ENCODE data around the gene DTYMK.
"Not testable (repeated sequence)": the region's sequence is repeated elsewhere in the genome, so short reads cannot be mapped to it uniquely, and the experiment has no call there.

DTYMK gene

GRCh38 chr2:241686650-241687425, at the start of gene DTYMK:
DTYMK (minus strand) TSS chr2:241686815; CDS start chr2:241686783, 32 bp downstream.
- H3K36me3 ChIP-seq (ENCODE audit: control insufficient read depth, insufficient read depth, low read length) = peaks cover 15% of the 10 kb centered on the region
- peak within 1 kb of the TSS; percentile 91 for H3K4me3 ChIP-seq (ENCODE audit: low read depth, low read length)
- H3K9me3 ChIP-seq (ENCODE audit: control insufficient read depth, insufficient read depth, low read length) = no peaks in the 10 kb centered on the region
- peaks cover 5% of the 10 kb centered on the region for H3K4me1 ChIP-seq (ENCODE audit: control insufficient read depth, insufficient read depth, low read length)
- no peaks in the 10 kb centered on the region for H3K27me3 ChIP-seq (ENCODE audit: control insufficient read depth, insufficient read depth, low read length)
- peak within 1 kb of the TSS; percentile 93 for H3K9ac ChIP-seq (ENCODE audit: low read depth, low read length)

GRCh38 chr2:241736111-241736510, 49.5 kb upstream of the DTYMK start:
- peaks cover 6% of the 10 kb centered on the region for H3K27me3 ChIP-seq (ENCODE audit: control insufficient read depth, insufficient read depth, low read length)
- peaks cover 1% of the 10 kb centered on the region for H3K36me3 ChIP-seq (ENCODE audit: control insufficient read depth, insufficient read depth, low read length)
- H3K9ac ChIP-seq (ENCODE audit: low read depth, low read length) = no peak overlapping the region
- H3K4me3 ChIP-seq (ENCODE audit: low read depth, low read length) = no peak overlapping the region
- H3K4me1 ChIP-seq (ENCODE audit: control insufficient read depth, insufficient read depth, low read length) = no peaks in the 10 kb centered on the region
- H3K9me3 ChIP-seq (ENCODE audit: control insufficient read depth, insufficient read depth, low read length) = no peaks in the 10 kb centered on the region

DNA sequence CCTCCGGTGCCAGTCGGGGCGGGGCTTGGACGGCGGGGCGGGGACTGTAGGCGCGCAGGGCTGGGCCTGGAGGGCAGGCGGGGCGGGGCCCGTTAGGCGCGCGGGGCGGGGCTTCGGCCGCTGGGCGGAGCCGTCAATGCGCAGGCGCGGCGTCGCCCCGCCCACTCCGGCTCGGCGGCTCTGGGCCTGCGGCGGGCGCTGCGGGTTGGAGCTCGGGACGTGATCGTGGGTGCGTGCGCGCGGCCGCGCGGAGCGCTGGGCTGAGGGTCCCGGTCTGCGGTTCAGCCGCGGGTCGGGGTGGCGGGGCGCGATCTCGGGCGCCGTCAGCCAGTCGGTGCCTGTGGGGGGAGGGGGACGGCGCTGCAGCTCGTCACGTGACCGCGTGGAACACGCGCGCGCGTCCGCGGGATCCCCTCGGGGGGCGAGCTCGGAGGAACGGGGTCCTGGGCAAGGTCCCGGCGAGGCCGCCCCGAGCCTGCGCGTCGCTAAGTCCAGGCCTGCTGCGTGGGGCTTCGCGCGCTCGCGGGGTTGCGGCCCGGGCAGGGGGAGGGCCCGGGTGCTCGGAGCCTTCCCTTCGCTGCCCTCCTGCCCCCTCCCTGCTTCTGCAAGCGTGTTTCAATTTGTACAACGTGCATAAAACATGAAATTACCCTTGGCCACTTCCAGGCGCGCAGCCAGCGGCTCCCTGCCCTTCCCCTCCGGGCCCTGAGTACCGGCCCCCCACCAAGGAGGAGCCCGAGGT, 48.0 kb upstream of the DTYMK start, which contains the start of gene D2HGDH:
Gene D2HGDH, plus strand, starts transcription at position 164 of the 742 bp plus-strand sequence. CDS start 595 bp downstream, outside the sequence.
- Histone ChIP-seq H3K4me1 (ENCODE audit: control insufficient read depth, insufficient read depth, low read length) (no peaks in the 10 kb centered on the region), H3K4me3 (ENCODE audit: low read depth, low read length) (peak within 1 kb of the TSS; percentile 68), H3K27me3 (ENCODE audit: control insufficient read depth, insufficient read depth, low read length) (peaks cover 6% of the 10 kb centered on the region), H3K36me3 (ENCODE audit: control insufficient read depth, insufficient read depth, low read length) (no peaks in the 10 kb centered on the region), H3K9ac (ENCODE audit: low read depth, low read length) (peak within 1 kb of the TSS; percentile 70), H3K9me3 (ENCODE audit: control insufficient read depth, insufficient read depth, low read length) (no peaks in the 10 kb centered on the region)

DNA sequence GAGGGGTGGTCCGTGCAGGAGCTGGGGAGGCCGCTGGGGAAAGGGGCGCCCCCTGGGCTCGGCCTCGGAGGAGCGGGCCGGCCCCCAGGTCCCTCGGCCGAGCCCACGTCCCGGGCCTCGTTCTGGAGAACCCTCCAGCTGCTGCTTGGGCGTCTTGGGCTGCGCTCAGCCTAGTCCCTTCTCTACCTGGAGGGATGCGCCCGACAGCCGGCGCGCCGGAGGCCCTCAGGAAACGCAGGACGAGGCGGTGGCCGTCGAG, 47.5 kb upstream of the DTYMK start:
- H3K4me1 ChIP-seq (ENCODE audit: control insufficient read depth, insufficient read depth, low read length) = no peaks in the 10 kb centered on the region

DNA sequence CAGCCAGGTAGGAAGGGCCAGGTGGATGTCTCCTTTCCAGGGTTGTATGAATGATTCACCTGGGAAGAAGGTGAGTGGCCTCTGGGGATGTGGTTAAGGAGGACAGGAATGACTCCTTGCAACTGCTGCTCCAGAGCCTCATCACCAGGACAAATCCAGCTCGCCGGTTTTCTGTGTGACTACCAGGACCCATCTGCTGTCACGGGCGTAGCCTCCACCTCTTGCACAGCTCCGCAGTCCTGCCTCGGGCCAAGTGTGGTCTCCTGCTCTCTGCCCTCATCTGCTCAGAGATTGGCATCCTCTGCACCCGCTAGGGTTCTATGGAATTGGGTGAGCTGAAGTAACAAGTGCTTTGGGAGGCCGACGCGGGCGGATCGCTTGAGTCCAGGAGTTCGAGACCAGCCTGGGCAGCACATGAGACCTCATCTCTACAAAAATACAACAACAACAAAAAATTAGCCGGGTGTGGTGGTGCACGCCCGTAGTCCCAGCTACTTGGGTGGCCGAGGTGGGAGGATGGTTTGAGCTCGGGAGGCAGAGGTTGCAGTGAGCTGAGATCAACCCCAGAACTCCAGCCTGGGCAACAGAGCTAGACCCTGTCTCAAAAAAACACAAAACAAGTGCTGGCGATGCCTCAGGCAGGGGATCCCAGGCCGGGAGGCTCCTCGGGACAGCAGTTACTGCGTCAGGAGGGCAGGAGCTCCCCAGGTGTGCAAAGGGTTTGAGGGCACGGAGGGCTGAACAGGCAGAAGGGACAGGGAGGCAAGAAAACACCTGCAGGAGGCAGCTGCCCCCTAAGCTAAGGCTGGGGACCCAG, 47.0 kb upstream of the DTYMK start:
- peak overlapping the region; percentile 56 for H3K4me3 ChIP-seq (ENCODE audit: low read depth, low read length)
- no peaks in the 10 kb centered on the region for H3K9me3 ChIP-seq (ENCODE audit: control insufficient read depth, insufficient read depth, low read length)
- H3K27me3 ChIP-seq (ENCODE audit: control insufficient read depth, insufficient read depth, low read length) = peaks cover 6% of the 10 kb centered on the region
- no peak overlapping the region for H3K9ac ChIP-seq (ENCODE audit: low read depth, low read length)
- no peaks in the 10 kb centered on the region for H3K4me1 ChIP-seq (ENCODE audit: control insufficient read depth, insufficient read depth, low read length)
- H3K36me3 ChIP-seq (ENCODE audit: control insufficient read depth, insufficient read depth, low read length) = no peaks in the 10 kb centered on the region

More for the DNA sequence above, 47.5 kb upstream of the DTYMK start:
- Histone ChIP-seq H3K27me3 (ENCODE audit: control insufficient read depth, insufficient read depth, low read length) (peaks cover 6% of the 10 kb centered on the region), H3K9ac (ENCODE audit: low read depth, low read length) (no peak overlapping the region), H3K36me3 (ENCODE audit: control insufficient read depth, insufficient read depth, low read length) (no peaks in the 10 kb centered on the region), H3K9me3 (ENCODE audit: control insufficient read depth, insufficient read depth, low read length) (no peaks in the 10 kb centered on the region), H3K4me3 (ENCODE audit: low read depth, low read length) (peak overlapping the region; percentile 56)

- H3K27me3 ChIP-seq (ENCODE audit: control insufficient read depth, insufficient read depth, low read length); H3K9me3 ChIP-seq (ENCODE audit: control insufficient read depth, insufficient read depth, low read length); H3K4me1 ChIP-seq (ENCODE audit: control insufficient read depth, insufficient read depth, low read length); H3K36me3 ChIP-seq (ENCODE audit: control insufficient read depth, insufficient read depth, low read length); H3K4me3 ChIP-seq (ENCODE audit: low read depth, low read length); H3K9ac ChIP-seq (ENCODE audit: low read depth, low read length): not testable (repeated sequence)
These were observed 46.0 kb upstream of the DTYMK start for GRCh38 chr2:241732513-241733186.

DNA sequence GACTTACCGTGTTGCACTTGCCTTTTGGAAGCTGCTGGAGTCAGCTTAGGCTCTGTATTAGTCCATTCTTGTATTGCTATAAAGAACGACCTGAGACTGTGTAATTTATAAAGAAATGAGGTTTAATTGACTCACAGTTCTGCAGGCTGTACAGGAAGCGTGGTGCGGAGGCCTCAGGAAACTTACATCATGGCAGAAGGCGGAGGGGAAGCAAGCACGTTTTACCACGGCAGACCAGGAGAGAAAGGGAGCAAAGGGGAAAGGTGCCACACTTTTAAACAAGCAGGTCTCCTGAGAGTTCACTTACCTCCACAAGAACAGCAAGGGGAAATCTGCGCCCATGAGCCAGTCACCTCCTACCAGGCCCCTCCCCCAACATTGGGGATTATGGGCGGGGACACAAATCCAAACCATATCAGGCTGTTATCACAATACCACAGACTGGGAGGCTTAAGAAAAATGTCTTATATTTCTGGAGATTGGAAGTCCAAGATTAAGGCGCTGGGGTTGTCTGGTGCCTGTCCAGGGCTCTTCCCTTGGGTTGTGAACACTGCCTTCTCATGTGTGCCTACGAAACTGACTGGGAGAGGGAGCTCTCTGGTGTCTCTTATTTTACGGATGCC, 44.2 kb upstream of the DTYMK start:
- Histone ChIP-seq H3K4me1 (ENCODE audit: control insufficient read depth, insufficient read depth, low read length) (no peaks in the 10 kb centered on the region), H3K4me3 (ENCODE audit: low read depth, low read length) (no peak overlapping the region), H3K36me3 (ENCODE audit: control insufficient read depth, insufficient read depth, low read length) (peaks cover 2% of the 10 kb centered on the region), H3K9ac (ENCODE audit: low read depth, low read length) (no peak overlapping the region), H3K27me3 (ENCODE audit: control insufficient read depth, insufficient read depth, low read length) (peaks cover 6% of the 10 kb centered on the region), H3K9me3 (ENCODE audit: control insufficient read depth, insufficient read depth, low read length) (no peaks in the 10 kb centered on the region)

- H3K9ac ChIP-seq (ENCODE audit: low read depth, low read length) = no peak overlapping the region
- H3K36me3 ChIP-seq (ENCODE audit: control insufficient read depth, insufficient read depth, low read length) = peaks cover 2% of the 10 kb centered on the region
- no peaks in the 10 kb centered on the region for H3K4me1 ChIP-seq (ENCODE audit: control insufficient read depth, insufficient read depth, low read length)
- H3K4me3 ChIP-seq (ENCODE audit: low read depth, low read length) = no peak overlapping the region
- H3K9me3 ChIP-seq (ENCODE audit: control insufficient read depth, insufficient read depth, low read length) = no peaks in the 10 kb centered on the region
- H3K27me3 ChIP-seq (ENCODE audit: control insufficient read depth, insufficient read depth, low read length) = peaks cover 6% of the 10 kb centered on the region
These were observed 43.3 kb upstream of the DTYMK start for GRCh38 chr2:241729868-241730267.

DNA sequence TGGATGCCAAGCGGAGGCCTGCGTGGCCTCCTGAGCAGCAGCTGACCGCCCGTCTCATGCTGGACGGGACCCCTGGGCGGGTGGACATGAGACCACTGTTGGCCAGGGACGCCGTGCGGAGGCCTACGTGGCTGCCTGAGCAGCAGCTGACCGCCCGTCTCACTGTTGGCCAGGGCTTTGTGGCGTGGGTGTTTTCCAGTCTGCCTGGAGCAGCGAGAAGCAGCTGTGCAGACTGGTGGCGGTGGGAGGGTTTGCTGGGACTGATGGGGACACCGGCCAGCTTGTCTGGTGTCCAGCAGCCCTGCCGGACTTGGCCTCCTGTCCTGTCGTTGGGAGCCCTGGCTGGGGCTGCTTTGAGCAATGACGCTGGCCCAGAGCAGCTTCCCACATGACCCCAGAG, 42.0 kb upstream of the DTYMK start:
- H3K4me1 ChIP-seq (ENCODE audit: control insufficient read depth, insufficient read depth, low read length) = no peaks in the 10 kb centered on the region
- H3K9me3 ChIP-seq (ENCODE audit: control insufficient read depth, insufficient read depth, low read length) = no peaks in the 10 kb centered on the region
- peaks cover 6% of the 10 kb centered on the region for H3K36me3 ChIP-seq (ENCODE audit: control insufficient read depth, insufficient read depth, low read length)
- H3K9ac ChIP-seq (ENCODE audit: low read depth, low read length) = no peak overlapping the region
- no peak overlapping the region for H3K4me3 ChIP-seq (ENCODE audit: low read depth, low read length)
- H3K27me3 ChIP-seq (ENCODE audit: control insufficient read depth, insufficient read depth, low read length) = peaks cover 6% of the 10 kb centered on the region

GRCh38 chr2:241728000-241728399, 41.4 kb upstream of the DTYMK start:
- no peak overlapping the region for H3K9ac ChIP-seq (ENCODE audit: low read depth, low read length)
- no peaks in the 10 kb centered on the region for H3K4me1 ChIP-seq (ENCODE audit: control insufficient read depth, insufficient read depth, low read length)
- H3K36me3 ChIP-seq (ENCODE audit: control insufficient read depth, insufficient read depth, low read length) = peaks cover 11% of the 10 kb centered on the region

DNA sequence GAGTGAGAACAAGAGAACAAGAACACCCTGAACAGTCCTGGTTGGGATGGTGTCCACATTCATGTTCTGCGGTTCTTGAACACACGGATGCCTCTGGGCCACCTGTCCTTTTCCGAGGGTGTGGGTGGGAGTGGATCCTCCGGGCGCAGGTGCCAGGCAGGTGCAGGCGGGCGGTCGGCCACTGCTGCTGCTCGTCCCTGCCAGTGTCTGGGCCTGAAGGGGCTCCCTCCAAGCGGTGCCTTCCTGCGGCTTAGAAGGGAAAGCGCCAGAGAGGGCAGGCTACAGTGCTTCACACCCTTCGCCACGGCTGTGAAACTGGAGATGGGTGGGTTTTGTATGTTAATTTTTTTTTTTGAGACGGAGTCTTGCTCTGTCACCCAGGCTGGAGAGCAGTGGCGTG, 39.8 kb upstream of the DTYMK start:
- Histone ChIP-seq H3K36me3 (ENCODE audit: control insufficient read depth, insufficient read depth, low read length) (peaks cover 22% of the 10 kb centered on the region), H3K4me3 (ENCODE audit: low read depth, low read length) (no peak overlapping the region), H3K9me3 (ENCODE audit: control insufficient read depth, insufficient read depth, low read length) (peaks cover 5% of the 10 kb centered on the region), H3K4me1 (ENCODE audit: control insufficient read depth, insufficient read depth, low read length) (no peaks in the 10 kb centered on the region), H3K9ac (ENCODE audit: low read depth, low read length) (no peak overlapping the region), H3K27me3 (ENCODE audit: control insufficient read depth, insufficient read depth, low read length) (no peaks in the 10 kb centered on the region)

More at GRCh38 chr2:241728000-241728399, 41.4 kb upstream of the DTYMK start:
- Histone ChIP-seq H3K9me3 (ENCODE audit: control insufficient read depth, insufficient read depth, low read length) (peaks cover 1% of the 10 kb centered on the region), H3K4me3 (ENCODE audit: low read depth, low read length) (no peak overlapping the region), H3K27me3 (ENCODE audit: control insufficient read depth, insufficient read depth, low read length) (peaks cover under 1% of the 10 kb centered on the region)
